ENCODE data around the gene CASP3.
"Not testable (repeated sequence)": the region's sequence is repeated elsewhere in the genome, so short reads cannot be mapped to it uniquely, and the experiment has no call there.

CASP3 gene

GRCh38 chr4:184662236-184662635 lies 13.0 kb upstream of the CASP3 start:
- ATAC-seq: no peak

GRCh38 chr4:184660978-184661377 lies 11.7 kb upstream of the CASP3 start:
- ATAC-seq: no peak

GRCh38 chr4:184657820-184658219 lies 8.6 kb upstream of the CASP3 start:
- not testable (repeated sequence) for ATAC-seq

GRCh38 chr4:184657144-184657543 lies 7.9 kb upstream of the CASP3 start:
- no peak for ATAC-seq

GRCh38 chr4:184655889-184656869 lies 6.9 kb upstream of the CASP3 start:
- ATAC-seq: no peak

- no peak for ATAC-seq
These were observed 4.4 kb upstream of the CASP3 start for GRCh38 chr4:184653650-184654049.

- ATAC-seq: not testable (repeated sequence)
These were observed 3.4 kb upstream of the CASP3 start for GRCh38 chr4:184652681-184653080.

GRCh38 chr4:184651899-184652298 lies 2.7 kb upstream of the CASP3 start:
- ATAC-seq: no peak

GRCh38 chr4:184649971-184650855 lies 966 bp upstream of the CASP3 start:
- no peak for ATAC-seq

GRCh38 chr4:184648313-184649025 lies 778 bp downstream of the CASP3 start:
- ATAC-seq: peak in 1 of 2 donors; percentile 7

- ATAC-seq: no peak
These were observed 1.3 kb downstream of the CASP3 start for GRCh38 chr4:184648054-184648312.

GRCh38 chr4:184647266-184648053 lies 1.8 kb downstream of the CASP3 start:
- no peak for ATAC-seq

GRCh38 chr4:184645904-184646610 lies 3.2 kb downstream of the CASP3 start:
- ATAC-seq: no peak

- no peak for ATAC-seq
These were observed 4.5 kb downstream of the CASP3 start for GRCh38 chr4:184644553-184645307.

GRCh38 chr4:184643731-184644130 lies 5.5 kb downstream of the CASP3 start:
- no peak for ATAC-seq

- no peak for ATAC-seq
These were observed 7.8 kb downstream of the CASP3 start for GRCh38 chr4:184641451-184641850.

- no peak for ATAC-seq
These were observed 8.2 kb downstream of the CASP3 start for GRCh38 chr4:184641022-184641421.

GRCh38 chr4:184636897-184637296 lies 12.3 kb downstream of the CASP3 start:
- ATAC-seq: no peak

GRCh38 chr4:184636144-184636543 lies 13.1 kb downstream of the CASP3 start:
- no peak for ATAC-seq

GRCh38 chr4:184635381-184635780 lies 13.9 kb downstream of the CASP3 start:
- no peak for ATAC-seq

- ATAC-seq: no peak
These were observed 16.4 kb downstream of the CASP3 start for GRCh38 chr4:184632842-184633241.

Measured in activated CD4-positive, CD25-positive, alpha-beta regulatory T cell treated with anti-CD3 and anti-CD28 coated beads, Interleukin-2, amount 50 U/mL, for 24 hours (primary cell).